H9 (cell line): ENCODE data around the gene SYCP2L. TPM values are rescaled to one million over a fixed set of nuclear protein-coding genes. Genes with fewer than 3 reads are reported as not detected.

Experiments used
- DNase-seq: peaks from one replicate; pipeline ENCODE4 v3.0.0-alpha.2; 2017
- H2AFZ ChIP-seq: one replicate; pipeline ENCODE4 v1.6.1; 2013; ENCODE audit warnings: mild to moderate bottlenecking, low read length, control low read depth, moderate library complexity
- H2AK5ac ChIP-seq: 2 replicates; pipeline ENCODE4 v1.6.1; 2013; ENCODE audit warnings: low read length, control low read depth, mixed read lengths; ENCODE audit not compliant: insufficient read length
- H2BK120ac ChIP-seq: one replicate; pipeline ENCODE4 v1.6.1; 2013; ENCODE audit warnings: low read depth, mild to moderate bottlenecking, low read length, control low read depth, inconsistent platforms; ENCODE audit not compliant: poor library complexity, severe bottlenecking
- H2BK12ac ChIP-seq: 2 replicates; pipeline ENCODE4 v1.6.1; 2013; ENCODE audit warnings: low read length, control low read depth, mixed read lengths, low read depth; ENCODE audit not compliant: insufficient read length
- H2BK15ac ChIP-seq: 2 replicates; pipeline ENCODE4 v1.6.1; 2013; ENCODE audit warnings: low read depth, low read length, control low read depth
- H2BK20ac ChIP-seq: one replicate; pipeline ENCODE4 v1.6.1; 2013; ENCODE audit warnings: low read depth, mild to moderate bottlenecking, low read length, control low read depth, inconsistent platforms; ENCODE audit not compliant: poor library complexity, severe bottlenecking
- H2BK5ac ChIP-seq: 2 replicates; pipeline ENCODE4 v1.6.1; 2013; ENCODE audit warnings: low read length, control low read depth, mixed read lengths; ENCODE audit not compliant: insufficient read length
- H3K14ac ChIP-seq: 2 replicates; pipeline ENCODE4 v1.6.1; 2013; ENCODE audit warnings: low read length, control low read depth; ENCODE audit not compliant: insufficient read depth
- H3K18ac ChIP-seq: 2 replicates; pipeline ENCODE4 v1.6.1; 2013; ENCODE audit warnings: low read depth, mild to moderate bottlenecking, mixed read lengths, low read length, control low read depth; ENCODE audit not compliant: insufficient read length
- H3K23ac ChIP-seq: 2 replicates; pipeline ENCODE4 v1.6.1; 2013; ENCODE audit warnings: low read length, control low read depth, mixed read lengths, low read depth; ENCODE audit not compliant: insufficient read length
- H3K23me2 ChIP-seq: 2 replicates; pipeline ENCODE4 v1.6.1; 2013; ENCODE audit warnings: low read depth, mild to moderate bottlenecking, mixed read lengths, low read length, control low read depth; ENCODE audit not compliant: insufficient read length, poor library complexity, severe bottlenecking
- H3K27ac ChIP-seq: 2 replicates; pipeline ENCODE4 v1.5.1; 2013; ENCODE audit warnings: low read length, control low read depth, mixed read lengths, low read depth; ENCODE audit not compliant: insufficient read length
- H3K27me3 ChIP-seq: 2 replicates; pipeline ENCODE4 v1.6.1; 2013; ENCODE audit warnings: low read length, control low read depth, inconsistent platforms; ENCODE audit not compliant: insufficient read depth
- H3K4ac ChIP-seq: 2 replicates; pipeline ENCODE4 v1.6.1; 2013; ENCODE audit warnings: low read depth, mild to moderate bottlenecking, control low read depth, inconsistent platforms, low read length, moderate library complexity
- H3K4me1 ChIP-seq: 2 replicates; pipeline ENCODE4 v1.6.1; 2013; ENCODE audit warnings: low read length, control low read depth, inconsistent platforms; ENCODE audit not compliant: insufficient read depth
- H3K4me2 ChIP-seq: 2 replicates; pipeline ENCODE4 v1.6.1; 2013; ENCODE audit warnings: low read length, control low read depth, mixed read lengths; ENCODE audit not compliant: insufficient read length, insufficient read depth
- H3K56ac ChIP-seq: 2 replicates; pipeline ENCODE4 v1.6.1; 2013; ENCODE audit warnings: low read depth, mild to moderate bottlenecking, mixed read lengths, low read length, control low read depth; ENCODE audit not compliant: insufficient read length
- H3K79me1 ChIP-seq: 2 replicates; pipeline ENCODE4 v1.6.1; 2013; ENCODE audit warnings: low read depth, mild to moderate bottlenecking, moderate library complexity, low read length, control low read depth, inconsistent platforms; ENCODE audit not compliant: insufficient read depth, poor library complexity, severe bottlenecking
- H3K79me2 ChIP-seq: 2 replicates; pipeline ENCODE4 v1.6.1; 2013; ENCODE audit warnings: low read length, control low read depth, inconsistent platforms; ENCODE audit not compliant: insufficient read depth
- H3K9ac ChIP-seq: 2 replicates; pipeline ENCODE4 v1.6.1; 2013; ENCODE audit warnings: low read length, control low read depth, mixed read lengths; ENCODE audit not compliant: insufficient read length; ENCODE audit errors: extremely low read depth
- H3K9me3 ChIP-seq: one replicate; pipeline ENCODE4 v1.6.1; 2013; ENCODE audit warnings: low read depth, low read length, inconsistent platforms; ENCODE audit not compliant: control insufficient read depth
- H3T11ph ChIP-seq: one replicate; pipeline ENCODE4 v1.6.1; 2013; ENCODE audit warnings: mild to moderate bottlenecking, low read length, control low read depth, inconsistent platforms
- H4K20me1 ChIP-seq: one replicate; pipeline ENCODE4 v1.6.1; 2013; ENCODE audit not compliant: control insufficient read depth, insufficient read length, insufficient read depth
- H4K5ac ChIP-seq: 2 replicates; pipeline ENCODE4 v1.6.1; 2013; ENCODE audit warnings: low read depth, mild to moderate bottlenecking, mixed read lengths, low read length, control low read depth; ENCODE audit not compliant: insufficient read length
- H4K8ac ChIP-seq: replicated peaks from 2 replicates; pipeline ENCODE4 v1.6.1; 2013; ENCODE audit warnings: low read length, control low read depth, mixed read lengths, low read depth; ENCODE audit not compliant: insufficient read length
- H4K91ac ChIP-seq: 2 replicates; pipeline ENCODE4 v1.6.1; 2013; ENCODE audit warnings: low read depth, mild to moderate bottlenecking, moderate library complexity, mixed read lengths, low read length, control low read depth; ENCODE audit not compliant: insufficient read length
- H3K27ac Mint-ChIP-seq, 3 experiments: 2 replicates in 2 of 3; 3 replicates in 1 of 3; pipeline ENCODE4 v1.8.0; 2020 to 2021; ENCODE audit warnings: mixed read lengths in 3 of 3, mild to moderate bottlenecking in 1 of 3, moderate library complexity in 1 of 3
- H3K27me3 Mint-ChIP-seq: 2 replicates; pipeline ENCODE4 v1.8.0; 2021; ENCODE audit warnings: low read depth, mild to moderate bottlenecking, moderate library complexity, mixed read lengths
- H3K36me3 Mint-ChIP-seq, 3 experiments: 2 replicates in 2 of 3; 3 replicates in 1 of 3; pipeline ENCODE4 v1.8.0; 2020 to 2021; ENCODE audit warnings: low read depth in 3 of 3, mixed read lengths in 3 of 3; ENCODE audit not compliant: insufficient read depth in 1 of 3
- H3K4me1 Mint-ChIP-seq, 2 experiments: 2 replicates each; pipeline ENCODE4 v1.8.0; 2020; ENCODE audit warnings: mixed read lengths in 2 of 2
- H3K4me3 Mint-ChIP-seq, 2 experiments: 2 replicates in 1 of 2; 3 replicates in 1 of 2; pipeline ENCODE4 v1.8.0; 2020 to 2021; ENCODE audit warnings: mild to moderate bottlenecking in 2 of 2, mixed read lengths in 2 of 2, moderate library complexity in 1 of 2
- H3K9me3 Mint-ChIP-seq, 2 experiments: 2 replicates in 1 of 2; 3 replicates in 1 of 2; pipeline ENCODE4 v1.8.0; 2020; ENCODE audit warnings: mild to moderate bottlenecking in 2 of 2, mixed read lengths in 2 of 2, moderate library complexity in 1 of 2
- WGBS: extraction: QIAGEN DNeasy Blood & Tissue Kit; methylation state at CpG from one replicate; pipeline ENCODE4 v1.1.7; 2013; ENCODE audit warnings: missing lambda C conversion rate, low lambda C conversion rate, mixed read lengths; ENCODE audit not compliant: insufficient read length; ENCODE audit errors: extremely low coverage; 5-methylcytosine and 5-hydroxymethylcytosine counted together
- total RNA-seq: library from RNA; stranded (reverse); gene quantifications from 2 replicates; pipeline ENCODE4 v1.2.1, GENCODE V29; 2021
- TF ChIP-seq, protein P1 (sequence below): fragments of 200-600 bp; sonication (generic); conservative IDR thresholded peaks from 3 replicates; pipeline ENCODE4 v1.8.0; 2021; ENCODE audit warnings: antibody characterized with exemption, mild to moderate bottlenecking

Gene SYCP2L
- total RNA-seq, 1 experiment from 2014 or later = 3.5 TPM

- no CpG with 5 or more reads among the region's 7 CpGs for WGBS
- Histone ChIP-seq H3K23ac (no peak overlapping the region), H3K4me2 (no peak overlapping the region), H4K8ac (no peak overlapping the region), H3K79me2 (no peaks in the 10 kb centered on the region), H2BK15ac (no peak overlapping the region), H2AK5ac (no peak overlapping the region), H3K14ac (no peak overlapping the region), H4K5ac (no peak overlapping the region), H3K56ac (no peak overlapping the region), H2BK20ac (no peak overlapping the region), H3K4me1 (no peaks in the 10 kb centered on the region), H2BK5ac (no peak overlapping the region), H3K9me3 (no peaks in the 10 kb centered on the region), H3K79me1 (no peaks in the 10 kb centered on the region), H3K18ac (no peak overlapping the region), H3K27ac (no peak overlapping the region), H2BK12ac (no peak overlapping the region), H4K91ac (no peak overlapping the region), H3K4ac (no peak overlapping the region), H2BK120ac (no peak overlapping the region), H3K27me3 (no peaks in the 10 kb centered on the region), H3K23me2 (no peaks in the 10 kb centered on the region), H3K9ac (no peak overlapping the region), H3T11ph (no peak overlapping the region), H2AFZ (no peak overlapping the region), H4K20me1 (no peaks in the 10 kb centered on the region)
- no peak overlapping the region for H3K4me3 Mint-ChIP-seq
- peaks cover 4% of the 10 kb centered on the region in 2 experiments; a peak in 3 of 4 replicates for H3K4me1 Mint-ChIP-seq
- TF ChIP-seq, protein P1, sequence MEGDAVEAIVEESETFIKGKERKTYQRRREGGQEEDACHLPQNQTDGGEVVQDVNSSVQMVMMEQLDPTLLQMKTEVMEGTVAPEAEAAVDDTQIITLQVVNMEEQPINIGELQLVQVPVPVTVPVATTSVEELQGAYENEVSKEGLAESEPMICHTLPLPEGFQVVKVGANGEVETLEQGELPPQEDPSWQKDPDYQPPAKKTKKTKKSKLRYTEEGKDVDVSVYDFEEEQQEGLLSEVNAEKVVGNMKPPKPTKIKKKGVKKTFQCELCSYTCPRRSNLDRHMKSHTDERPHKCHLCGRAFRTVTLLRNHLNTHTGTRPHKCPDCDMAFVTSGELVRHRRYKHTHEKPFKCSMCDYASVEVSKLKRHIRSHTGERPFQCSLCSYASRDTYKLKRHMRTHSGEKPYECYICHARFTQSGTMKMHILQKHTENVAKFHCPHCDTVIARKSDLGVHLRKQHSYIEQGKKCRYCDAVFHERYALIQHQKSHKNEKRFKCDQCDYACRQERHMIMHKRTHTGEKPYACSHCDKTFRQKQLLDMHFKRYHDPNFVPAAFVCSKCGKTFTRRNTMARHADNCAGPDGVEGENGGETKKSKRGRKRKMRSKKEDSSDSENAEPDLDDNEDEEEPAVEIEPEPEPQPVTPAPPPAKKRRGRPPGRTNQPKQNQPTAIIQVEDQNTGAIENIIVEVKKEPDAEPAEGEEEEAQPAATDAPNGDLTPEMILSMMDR = no peak
- no peak for DNase-seq
- peaks cover 4 to 15% (median 6%) of the 10 kb centered on the region in 3 experiments; a peak in 5 of 7 replicates for H3K36me3 Mint-ChIP-seq
- H3K27me3 Mint-ChIP-seq = peaks cover 4% of the 10 kb centered on the region
- H3K9me3 Mint-ChIP-seq = peaks cover 17 to 19% of the 10 kb centered on the region in 2 experiments
- no peak overlapping the region; a peak in 1 of 7 replicates for H3K27ac Mint-ChIP-seq
Measured at GRCh38 chr6:10850728-10851127, 36.1 kb upstream of the SYCP2L start.
